HepG2 (cell line): Measurements from ENCODE around the gene THOC6. TPM values are rescaled to one million over a fixed set of nuclear protein-coding genes. Genes with fewer than 3 reads are reported as not detected.

Source experiments
- GLI4 ChIP-seq: sonication (generic); formaldehyde crosslinking; IDR thresholded peaks from 2 replicates; pipeline ENCODE4 v1.5.1; 2020; ENCODE audit warnings: missing genetic modification reagents, mild to moderate bottlenecking, moderate library complexity, borderline replicate concordance
- KLF15 ChIP-seq: sonication (generic); formaldehyde crosslinking; IDR thresholded peaks from 2 replicates; pipeline ENCODE4 v1.8.1; 2023; ENCODE audit warnings: borderline replicate concordance, mild to moderate bottlenecking, inconsistent platforms, missing genetic modification reagents, mixed read lengths
- MAFF ChIP-seq: IDR thresholded peaks from 2 replicates; pipeline ENCODE4 v1.6.1; 2011; ENCODE audit warnings: low read depth, low read length, improper control_type of control experiment
- NFKBIZ ChIP-seq: IDR thresholded peaks from 2 replicates; pipeline ENCODE4 v1.6.1; 2018; ENCODE audit warnings: missing genetic modification reagents, missing compliant biosample characterization
- PHB2 ChIP-seq: fragments of 450-650 bp; IDR thresholded peaks from 2 replicates; pipeline ENCODE4 v1.6.1; 2018; ENCODE audit not compliant: partially characterized antibody
- REPIN1 ChIP-seq: sonication (generic); formaldehyde crosslinking; IDR thresholded peaks from 2 replicates; pipeline ENCODE4 v1.8.0; 2022; ENCODE audit warnings: missing genetic modification reagents, low read depth, mild to moderate bottlenecking, borderline replicate concordance
- TCF7L2 ChIP-seq: IDR thresholded peaks from 2 replicates; pipeline ENCODE4 v1.6.1; 2011; ENCODE audit warnings: mild to moderate bottlenecking, low read depth, low read length, moderate library complexity
- TP53 ChIP-seq: sonication (generic); formaldehyde crosslinking; conservative IDR thresholded peaks from 2 replicates; pipeline ENCODE4 v1.4.0; 2020; ENCODE audit warnings: missing genetic modification reagents
- ZFYVE20 ChIP-seq: sonication (generic); formaldehyde crosslinking; IDR thresholded peaks from 2 replicates; pipeline ENCODE4 v1.8.0; 2023; ENCODE audit warnings: low read depth, mild to moderate bottlenecking, moderate library complexity, missing genetic modification reagents, borderline replicate concordance
- ZNF264 ChIP-seq: sonication (generic); formaldehyde crosslinking; IDR thresholded peaks from 2 replicates; pipeline ENCODE4 v1.4.0; 2020; ENCODE audit warnings: missing genetic modification reagents
- ZNF34 ChIP-seq: sonication (generic); formaldehyde crosslinking; IDR thresholded peaks from 2 replicates; pipeline ENCODE4 v1.4.0; 2020; ENCODE audit warnings: mild to moderate bottlenecking, missing genetic modification reagents, borderline replicate concordance
- ZNF383 ChIP-seq: sonication (generic); formaldehyde crosslinking; IDR thresholded peaks from 2 replicates; pipeline ENCODE4 v1.4.0; 2020; ENCODE audit warnings: missing genetic modification reagents, mild to moderate bottlenecking, borderline replicate concordance
- ZNF598 ChIP-seq: sonication (generic); formaldehyde crosslinking; IDR thresholded peaks from 2 replicates; pipeline ENCODE4 v1.5.1; 2020; ENCODE audit warnings: mild to moderate bottlenecking, missing genetic modification reagents, borderline replicate concordance
- polyA plus RNA-seq, 8 experiments: library from polyadenylated mRNA; depleted of rRNA in 3 of 8; stranded (reverse) in 7 of 8; unstranded in 1 of 8; fragments of >200 nt; fragmentation: Illumina TruSeq in 4 of 8; extraction: Trizol in 4 of 8; gene quantifications; 2 replicates each; pipeline versions ENCODE4 v1.2.1 to v1.2.3, GENCODE V29; 2011 to 2016; ENCODE audit warnings: low read depth in 4 of 8, missing spikeins in 1 of 8, mixed read lengths in 1 of 8; ENCODE audit not compliant: insufficient read depth in 1 of 8
- total RNA-seq, 5 experiments: library from RNA; depleted of rRNA; stranded (reverse); fragments of >200 nt; fragmentation: Illumina TruSeq; extraction: Trizol; gene quantifications; 2 replicates each; pipeline ENCODE4 v1.2.3, GENCODE V29; 2016; ENCODE audit warnings: low read depth in 1 of 5
- TF ChIP-seq, protein P1 (sequence below): sonication (generic); IDR thresholded peaks from 2 replicates; pipeline ENCODE4 v1.6.1; 2016; ENCODE audit warnings: low read depth, borderline replicate concordance

The THOC6 gene
- total and polyA plus RNA-seq, 2 of the 13 experiments (the other 11 are each of a cell fraction or from before 2014, with no cell fraction given), result 32.1 to 37.0 TPM

DNA sequence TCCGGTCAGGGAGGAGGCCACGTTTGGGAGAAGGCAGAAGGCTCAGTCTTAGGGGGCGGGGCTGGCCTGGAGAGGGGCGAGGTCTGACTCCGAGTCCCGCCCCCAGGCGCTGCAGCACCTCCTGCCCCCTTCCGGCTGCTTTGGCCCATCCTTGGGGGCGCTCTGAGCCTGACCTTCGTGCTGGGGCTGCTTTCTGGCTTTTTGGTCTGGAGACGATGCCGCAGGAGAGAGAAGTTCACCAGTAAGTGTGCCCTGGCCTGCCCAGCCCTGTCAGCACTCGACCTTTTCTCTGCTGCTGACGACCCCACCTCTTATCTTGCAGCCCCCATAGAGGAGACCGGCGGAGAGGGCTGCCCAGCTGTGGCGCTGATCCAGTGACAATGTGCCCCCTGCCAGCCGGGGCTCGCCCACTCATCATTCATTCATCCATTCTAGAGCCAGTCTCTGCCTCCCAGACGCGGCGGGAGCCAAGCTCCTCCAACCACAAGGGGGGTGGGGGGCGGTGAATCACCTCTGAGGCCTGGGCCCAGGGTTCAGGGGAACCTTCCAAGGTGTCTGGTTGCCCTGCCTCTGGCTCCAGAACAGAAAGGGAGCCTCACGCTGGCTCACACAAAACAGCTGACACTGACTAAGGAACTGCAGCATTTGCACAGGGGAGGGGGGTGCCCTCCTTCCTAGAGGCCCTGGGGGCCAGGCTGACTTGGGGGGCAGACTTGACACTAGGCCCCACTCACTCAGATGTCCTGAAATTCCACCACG is 2.2 kb upstream of the THOC6 start (continued):
- TF ChIP-seq ZNF34, result no peak
- no peak for TF ChIP-seq ZFYVE20
- TF ChIP-seq, protein P1, sequence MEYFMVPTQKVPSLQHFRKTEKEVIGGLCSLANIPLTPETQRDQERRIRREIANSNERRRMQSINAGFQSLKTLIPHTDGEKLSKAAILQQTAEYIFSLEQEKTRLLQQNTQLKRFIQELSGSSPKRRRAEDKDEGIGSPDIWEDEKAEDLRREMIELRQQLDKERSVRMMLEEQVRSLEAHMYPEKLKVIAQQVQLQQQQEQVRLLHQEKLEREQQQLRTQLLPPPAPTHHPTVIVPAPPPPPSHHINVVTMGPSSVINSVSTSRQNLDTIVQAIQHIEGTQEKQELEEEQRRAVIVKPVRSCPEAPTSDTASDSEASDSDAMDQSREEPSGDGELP, result 0 out of 2 replicates have a peak, but pooled peaks have one; percentile 16
- TF ChIP-seq ZNF383 (CRISPR knock-in tag), result no peak
- TF ChIP-seq PHB2, result no peak
- no peak for TF ChIP-seq TCF7L2
- TF ChIP-seq NFKBIZ (CRISPR knock-in tag), result no peak
- TF ChIP-seq REPIN1 (CRISPR knock-in tag), result no peak
- TF ChIP-seq ZNF264 (CRISPR knock-in tag), result no peak
- TF ChIP-seq TP53 (CRISPR knock-in tag), result no peak
- no peak for TF ChIP-seq MAFF
- no peak for TF ChIP-seq KLF15 (CRISPR knock-in tag)
- TF ChIP-seq GLI4 (CRISPR knock-in tag), result 0 out of 2 replicates have a peak, but pooled peaks have one; percentile 38
- 0 out of 2 replicates have a peak, but pooled peaks have one; percentile 51 for TF ChIP-seq ZNF598 (CRISPR knock-in tag)
